Measurements from ENCODE around the gene DIP2C. TPM values are rescaled to one million over a fixed set of nuclear protein-coding genes. Genes with fewer than 3 reads are reported as not detected.
A peak's percentile ranks its signal among the peaks of the same experiment; 100 is the strongest.

Gene DIP2C
- total RNA-seq, 1 donor from 2014 or later, result 0.53 TPM

GRCh38 chr10:413662-414071 is 275.8 kb downstream of the DIP2C start:
- no peaks in the 10 kb centered on the region for H3K36me3 ChIP-seq (ENCODE audit: control insufficient read depth, insufficient read depth, low read length)
- FAIRE-seq, result no peak
- no peak for TF ChIP-seq CTCF (IDR thresholded peaks at IDR 0.05; ENCODE audit: insufficient read depth, low read length, severe bottlenecking)

GRCh38 chr10:412109-412508 is 277.4 kb downstream of the DIP2C start:
- H3K36me3 ChIP-seq (ENCODE audit: control insufficient read depth, insufficient read depth, low read length), result no peaks in the 10 kb centered on the region
- no peak for TF ChIP-seq CTCF (IDR thresholded peaks at IDR 0.05; ENCODE audit: insufficient read depth, low read length, severe bottlenecking)
- FAIRE-seq (no peak), DNase-seq (ENCODE audit: low read depth) (no peak)
- no peak overlapping the region for H3K4me3 ChIP-seq (ENCODE audit: low read depth, low read length)
- H3K27me3 ChIP-seq (ENCODE audit: control insufficient read depth, insufficient read depth, low read length), result no peaks in the 10 kb centered on the region

More at GRCh38 chr10:413662-414071, 275.8 kb downstream of the DIP2C start:
- Histone ChIP-seq H3K4me3 (ENCODE audit: low read depth, low read length) (no peak overlapping the region), H3K27me3 (ENCODE audit: control insufficient read depth, insufficient read depth, low read length) (no peaks in the 10 kb centered on the region)
- no peak for DNase-seq (ENCODE audit: low read depth)

GRCh38 chr10:411603-412002 is 277.9 kb downstream of the DIP2C start:
- Histone ChIP-seq H3K36me3 (ENCODE audit: control insufficient read depth, insufficient read depth, low read length) (no peaks in the 10 kb centered on the region), H3K4me3 (ENCODE audit: low read depth, low read length) (no peak overlapping the region), H3K27me3 (ENCODE audit: control insufficient read depth, insufficient read depth, low read length) (no peaks in the 10 kb centered on the region)
- no peak for TF ChIP-seq CTCF (IDR thresholded peaks at IDR 0.05; ENCODE audit: insufficient read depth, low read length, severe bottlenecking)
- DNase-seq (ENCODE audit: low read depth), result no peak
- FAIRE-seq, result no peak

GRCh38 chr10:409408-410040 is 279.9 kb downstream of the DIP2C start:
- no peak overlapping the region for H3K4me3 ChIP-seq (ENCODE audit: low read depth, low read length)
- no peak for FAIRE-seq
- no peaks in the 10 kb centered on the region for H3K36me3 ChIP-seq (ENCODE audit: control insufficient read depth, insufficient read depth, low read length)
- no peak for TF ChIP-seq CTCF (IDR thresholded peaks at IDR 0.05; ENCODE audit: insufficient read depth, low read length, severe bottlenecking)
- no peak for DNase-seq (ENCODE audit: low read depth)
- no peaks in the 10 kb centered on the region for H3K27me3 ChIP-seq (ENCODE audit: control insufficient read depth, insufficient read depth, low read length)

GRCh38 chr10:408236-408635 is 281.2 kb downstream of the DIP2C start:
- FAIRE-seq (no peak), DNase-seq (ENCODE audit: low read depth) (no peak)
- Histone ChIP-seq H3K4me3 (ENCODE audit: low read depth, low read length) (no peak overlapping the region), H3K36me3 (ENCODE audit: control insufficient read depth, insufficient read depth, low read length) (no peaks in the 10 kb centered on the region), H3K27me3 (ENCODE audit: control insufficient read depth, insufficient read depth, low read length) (no peaks in the 10 kb centered on the region)
- TF ChIP-seq CTCF (IDR thresholded peaks at IDR 0.05; ENCODE audit: insufficient read depth, low read length, severe bottlenecking), result no peak

- DNase-seq (ENCODE audit: low read depth) (no peak), FAIRE-seq (peak; percentile 79)
- H3K27me3 ChIP-seq (ENCODE audit: control insufficient read depth, insufficient read depth, low read length), result no peaks in the 10 kb centered on the region
- no peaks in the 10 kb centered on the region for H3K36me3 ChIP-seq (ENCODE audit: control insufficient read depth, insufficient read depth, low read length)
- no peak for TF ChIP-seq CTCF (IDR thresholded peaks at IDR 0.05; ENCODE audit: insufficient read depth, low read length, severe bottlenecking)
- H3K4me3 ChIP-seq (ENCODE audit: low read depth, low read length), result no peak overlapping the region
Measured at GRCh38 chr10:406976-407375, 282.5 kb downstream of the DIP2C start.

Data from bronchial epithelial cell (primary cell).